GM12892 (cell line): ENCODE measurements around the gene PDGFRA.

Experiments
- DNase-seq: peaks from one replicate; pipeline ENCODE4 v3.0.0; 2011; ENCODE audit not compliant: insufficient read length
- FAIRE-seq: peaks from 2 replicates; lab custom pipeline; 2011; peaks lifted over from hg19 to GRCh38; lab: Jason Lieb, UNC
- POLR2A ChIP-seq: IDR thresholded peaks from 2 replicates; pipeline ENCODE4 v1.6.1; 2011; ENCODE audit warnings: low read depth, low read length, control low read depth
- POLR2AphosphoS5 ChIP-seq: IDR thresholded peaks from 2 replicates; pipeline ENCODE4 v1.6.1; 2011; ENCODE audit warnings: low read depth, low read length, control low read depth
- TAF1 ChIP-seq: IDR thresholded peaks from 2 replicates; pipeline ENCODE4 v1.6.1; 2011; ENCODE audit warnings: low read depth, mild to moderate bottlenecking, control low read depth, low read length, borderline replicate concordance

Gene PDGFRA

DNA sequence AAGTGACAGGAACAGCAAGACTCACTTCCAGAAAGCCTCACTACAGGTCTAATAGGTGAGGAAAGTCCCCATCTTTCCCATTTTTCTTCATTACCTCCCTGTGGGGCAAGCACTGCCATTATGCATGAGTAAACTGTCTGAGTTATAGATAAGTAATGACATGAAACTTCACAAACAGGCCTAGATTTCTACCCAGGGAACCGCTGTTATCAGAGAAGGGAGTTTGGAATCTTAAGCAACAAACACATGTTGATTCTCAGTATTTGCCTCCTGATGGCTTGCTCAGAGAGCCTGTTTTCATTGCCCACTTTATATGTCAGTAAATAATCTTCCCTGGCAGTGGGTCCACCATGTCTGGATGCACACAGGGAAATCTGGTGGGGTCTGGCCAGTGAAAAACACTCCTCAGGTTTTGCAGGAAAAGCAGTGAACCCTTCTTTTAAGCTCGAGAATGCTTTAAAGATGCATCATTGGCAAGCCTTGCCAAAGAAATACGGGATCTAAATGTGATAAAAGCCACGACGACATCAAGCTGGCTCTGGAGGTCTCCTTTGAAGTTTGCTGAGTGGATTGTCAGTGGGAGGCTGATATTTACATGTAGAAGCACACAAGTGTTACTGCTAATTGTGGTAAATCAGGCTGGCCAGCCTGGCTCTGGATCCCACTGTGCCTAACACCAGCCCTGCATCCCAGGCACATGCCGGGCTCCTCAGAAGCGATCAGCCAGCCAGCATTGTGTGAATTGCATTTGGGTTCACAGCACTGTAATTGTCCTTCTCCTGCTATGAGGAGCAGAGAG is 25.2 kb downstream of the PDGFRA start:
- FAIRE-seq, result peak; percentile 65
- TF ChIP-seq TAF1, result no peak
- TF ChIP-seq POLR2AphosphoS5, result no peak
- TF ChIP-seq POLR2A, result no peak
- DNase-seq, result no peak

DNA sequence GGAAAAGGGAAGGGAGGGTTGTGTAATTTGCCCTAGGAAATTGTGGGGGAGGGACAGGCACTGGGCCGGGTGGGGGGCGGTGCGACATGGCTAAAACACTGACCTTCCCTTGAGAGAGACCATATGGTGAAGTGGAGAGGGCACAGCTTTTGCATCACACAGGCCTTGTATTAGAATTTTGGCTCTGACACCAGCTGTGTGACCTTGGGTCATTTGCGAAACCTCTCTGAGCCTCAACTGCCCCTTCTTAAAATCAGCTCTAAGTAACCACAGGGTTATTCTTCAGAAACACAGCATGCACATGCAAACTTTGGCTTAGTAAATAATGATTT is 25.8 kb downstream of the PDGFRA start:
- TF ChIP-seq POLR2AphosphoS5, result no peak
- no peak for TF ChIP-seq TAF1
- no peak for TF ChIP-seq POLR2A
- FAIRE-seq, result no peak
- DNase-seq, result no peak

- FAIRE-seq (no peak), DNase-seq (no peak)
- no peak for TF ChIP-seq TAF1
- no peak for TF ChIP-seq POLR2AphosphoS5
- TF ChIP-seq POLR2A, result no peak
Observed at GRCh38 chr4:54255881-54256280, 26.8 kb downstream of the PDGFRA start.

GRCh38 chr4:54256491-54257486 is 27.7 kb downstream of the PDGFRA start:
- FAIRE-seq, result no peak
- TF ChIP-seq TAF1, result no peak
- no peak for TF ChIP-seq POLR2A
- TF ChIP-seq POLR2AphosphoS5, result no peak
- DNase-seq, result no peak

DNA sequence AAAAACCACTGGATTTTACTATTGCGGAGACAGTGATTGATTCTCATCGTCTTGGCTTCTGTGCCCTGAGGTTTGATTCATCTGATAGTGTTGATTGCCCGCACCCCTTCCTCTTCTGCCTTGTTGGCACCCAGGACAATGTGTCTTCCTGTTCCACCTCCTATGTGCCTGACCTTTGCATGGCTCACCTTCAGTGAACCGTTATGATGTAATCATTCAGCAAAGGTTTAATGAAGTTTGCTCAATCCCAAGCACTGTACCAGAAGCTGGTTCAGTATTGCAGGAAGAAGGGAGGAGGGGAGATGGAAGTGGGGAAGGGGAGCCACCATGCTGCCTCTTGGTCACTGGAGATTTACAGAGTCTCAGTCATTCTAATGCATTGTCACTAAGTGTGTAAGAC is 36.3 kb downstream of the PDGFRA start:
- DNase-seq, result no peak
- TF ChIP-seq POLR2AphosphoS5 (no peak), TAF1 (no peak), POLR2A (no peak)
- FAIRE-seq, result no peak

DNA sequence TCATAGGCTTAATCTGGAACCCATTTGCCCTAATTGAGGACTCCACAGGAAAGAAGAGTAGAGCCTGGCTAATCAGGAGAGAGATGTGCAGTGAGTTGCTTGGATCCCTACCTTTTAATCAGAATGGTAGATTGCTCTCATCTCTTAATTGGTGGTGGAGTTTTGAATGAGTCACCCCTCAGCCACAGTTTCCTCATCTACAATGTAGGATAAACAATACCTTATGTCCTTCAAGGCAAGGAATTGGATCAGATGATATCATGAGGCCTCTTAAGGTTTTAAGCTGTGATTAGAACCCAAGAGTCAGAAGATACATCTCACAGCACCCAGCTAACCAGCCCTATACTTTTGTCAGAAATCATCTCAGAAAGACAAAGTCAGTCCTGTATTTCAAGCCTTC is 39.1 kb downstream of the PDGFRA start:
- no peak for FAIRE-seq
- TF ChIP-seq POLR2AphosphoS5, result no peak
- no peak for TF ChIP-seq TAF1
- TF ChIP-seq POLR2A, result no peak
- DNase-seq, result no peak

DNA sequence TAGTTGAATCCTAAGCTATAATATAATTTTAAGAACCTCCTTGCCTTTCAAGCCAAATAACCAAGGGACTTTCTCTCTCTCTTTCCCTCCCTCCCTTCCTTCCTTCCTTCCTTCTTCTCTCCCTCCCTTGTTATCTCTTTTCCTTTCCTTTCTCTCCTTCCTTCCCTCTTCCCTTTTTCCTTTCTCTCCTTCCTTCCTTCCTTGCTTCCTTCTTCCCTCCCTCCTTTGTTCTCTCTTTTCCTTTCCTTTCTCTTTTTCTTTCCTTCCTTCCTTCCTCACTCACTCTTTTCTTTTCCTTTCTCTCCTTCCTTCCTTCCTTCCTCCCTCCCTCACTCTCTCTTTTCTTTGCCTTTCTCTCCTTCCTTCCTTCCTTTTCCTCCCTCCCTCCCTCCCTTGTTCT is 42.4 kb downstream of the PDGFRA start:
- no peak for DNase-seq
- TF ChIP-seq POLR2AphosphoS5 (no peak), POLR2A (no peak), TAF1 (no peak)
- no peak for FAIRE-seq

- FAIRE-seq (no peak), DNase-seq (no peak)
- TF ChIP-seq TAF1, result no peak
- no peak for TF ChIP-seq POLR2AphosphoS5
- no peak for TF ChIP-seq POLR2A
Observed at GRCh38 chr4:54272051-54272450, 43.0 kb downstream of the PDGFRA start.

DNA sequence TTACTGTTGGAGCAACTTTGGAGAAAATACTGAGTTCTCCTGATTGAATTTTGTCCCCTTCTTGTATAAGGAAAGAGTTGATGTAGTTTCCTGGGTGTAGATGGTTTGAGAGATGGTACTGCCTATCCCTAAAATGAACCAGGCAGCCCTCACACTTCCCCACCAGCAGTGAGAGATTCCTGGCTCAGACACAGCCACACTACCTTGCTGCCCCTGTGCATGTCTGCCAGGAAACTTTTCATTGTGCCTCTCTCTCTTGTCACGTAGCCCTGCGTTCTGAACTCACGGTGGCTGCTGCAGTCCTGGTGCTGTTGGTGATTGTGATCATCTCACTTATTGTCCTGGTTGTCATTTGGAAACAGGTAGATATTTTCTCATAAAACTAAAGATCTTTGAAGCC is 45.2 kb downstream of the PDGFRA start:
- no peak for FAIRE-seq
- TF ChIP-seq POLR2AphosphoS5 (no peak), POLR2A (no peak), TAF1 (no peak)
- DNase-seq, result no peak

DNA sequence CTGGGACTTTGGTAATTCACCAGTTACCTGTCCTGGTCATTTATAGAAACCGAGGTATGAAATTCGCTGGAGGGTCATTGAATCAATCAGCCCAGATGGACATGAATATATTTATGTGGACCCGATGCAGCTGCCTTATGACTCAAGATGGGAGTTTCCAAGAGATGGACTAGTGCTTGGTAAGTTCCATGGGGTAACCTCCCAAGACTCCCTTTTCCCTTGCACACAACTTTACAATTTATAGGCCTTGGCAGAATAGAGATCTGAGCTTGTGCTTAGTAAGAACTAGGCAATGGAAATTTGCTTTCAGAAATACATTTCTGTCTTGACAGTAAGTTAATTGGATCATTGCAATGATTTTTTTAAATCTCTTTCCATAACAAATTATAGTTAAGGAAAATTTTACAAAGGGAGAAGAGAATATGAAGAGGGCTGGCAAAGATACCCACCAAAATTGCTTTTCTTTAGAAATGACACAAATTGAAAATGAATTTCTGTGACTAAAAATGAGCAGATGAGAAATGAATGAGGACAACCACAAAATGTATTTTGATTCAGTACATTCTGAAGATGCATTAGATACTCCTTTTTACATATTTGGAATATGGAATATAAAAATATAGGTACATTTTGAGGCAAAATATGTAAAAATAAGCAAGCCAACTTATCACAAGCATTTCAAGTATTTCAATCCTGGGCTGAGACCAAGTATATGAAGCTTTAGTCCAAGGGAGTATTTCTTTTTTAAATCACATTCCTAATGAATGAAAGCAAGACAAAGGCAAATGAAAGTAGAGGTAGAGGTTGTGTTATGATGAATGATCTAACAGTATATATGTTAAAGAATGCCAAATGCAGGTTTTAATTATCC is 45.9 kb downstream of the PDGFRA start:
- no peak for FAIRE-seq

More for the DNA sequence above, 45.9 kb downstream of the PDGFRA start:
- DNase-seq, result no peak
- TF ChIP-seq POLR2AphosphoS5 (no peak), TAF1 (no peak), POLR2A (no peak)
